RWPE2 (cell line): ENCODE results near the gene LYZL6.

Experiments used
- ATAC-seq: fragments of 200-7000 bp; cut with Tn5 transposase; 3 replicates; pipeline ENCODE4 v1.9.1; 2021; ENCODE audit warnings: low read depth
- DNase-seq: peaks from one replicate; pipeline ENCODE4 v3.0.0-alpha.2; 2020; ENCODE audit warnings: low spot score
- H3K27ac ChIP-seq: fragments of 450-650 bp; 2 replicates; pipeline ENCODE4 v1.5.1; 2017; ENCODE audit warnings: mild to moderate bottlenecking; ENCODE audit not compliant: poor library complexity, severe bottlenecking
- H3K27me3 ChIP-seq: fragments of 250-450 bp; sonication (Bioruptor Pico); 2 replicates; pipeline ENCODE4 v1.5.1; 2021; ENCODE audit warnings: mild to moderate bottlenecking, moderate library complexity; ENCODE audit not compliant: insufficient read depth, poor library complexity, severe bottlenecking
- H3K36me3 ChIP-seq: fragments of 250-450 bp; sonication (Bioruptor Pico); 2 replicates; pipeline ENCODE4 v1.5.1; 2020; ENCODE audit warnings: low read depth, mild to moderate bottlenecking, moderate library complexity
- H3K4me1 ChIP-seq: fragments of 250-450 bp; sonication (Bioruptor Pico); 2 replicates; pipeline ENCODE4 v1.5.1; 2021; ENCODE audit warnings: mild to moderate bottlenecking, moderate library complexity; ENCODE audit not compliant: insufficient read depth, poor library complexity, severe bottlenecking
- H3K4me3 ChIP-seq: fragments of 250-450 bp; sonication (Bioruptor Pico); 2 replicates; pipeline ENCODE4 v1.5.1; 2021; ENCODE audit warnings: mild to moderate bottlenecking, moderate library complexity; ENCODE audit not compliant: severe bottlenecking
- H3K9me3 ChIP-seq: fragments of 250-450 bp; sonication (Bioruptor Pico); 2 replicates; pipeline ENCODE4 v1.5.1; 2021; ENCODE audit warnings: mild to moderate bottlenecking, moderate library complexity; ENCODE audit not compliant: severe bottlenecking
- CTCF ChIP-seq: fragments of 450-650 bp; IDR thresholded peaks from one replicate; pipeline ENCODE4 v1.5.1; 2017; ENCODE audit warnings: mild to moderate bottlenecking, moderate library complexity; ENCODE audit not compliant: poor library complexity, severe bottlenecking

The LYZL6 gene

GRCh38 chr17:35895636-35896587, 47.6 kb downstream of the LYZL6 start:
- no peak overlapping the region for H3K27ac ChIP-seq
- H3K4me3 ChIP-seq, result no peak overlapping the region
- peaks cover 4% of the 10 kb centered on the region for H3K4me1 ChIP-seq
- DNase-seq, result no peak
- no peaks in the 10 kb centered on the region for H3K27me3 ChIP-seq
- ATAC-seq, result no peak
- H3K9me3 ChIP-seq, result no peaks in the 10 kb centered on the region
- no peak for TF ChIP-seq CTCF
- no peaks in the 10 kb centered on the region for H3K36me3 ChIP-seq

GRCh38 chr17:35894206-35894605, 49.3 kb downstream of the LYZL6 start:
- Histone ChIP-seq H3K27me3 (no peaks in the 10 kb centered on the region), H3K4me3 (no peak overlapping the region), H3K36me3 (no peaks in the 10 kb centered on the region), H3K27ac (no peak overlapping the region), H3K4me1 (no peaks in the 10 kb centered on the region), H3K9me3 (no peaks in the 10 kb centered on the region)
- DNase-seq (no peak), ATAC-seq (no peak)
- no peak for TF ChIP-seq CTCF

GRCh38 chr17:35893751-35894150, 49.8 kb downstream of the LYZL6 start:
- no peaks in the 10 kb centered on the region for H3K27me3 ChIP-seq
- no peaks in the 10 kb centered on the region for H3K36me3 ChIP-seq
- no peak for TF ChIP-seq CTCF
- ATAC-seq (no peak), DNase-seq (no peak)
- no peak overlapping the region for H3K27ac ChIP-seq
- no peaks in the 10 kb centered on the region for H3K4me1 ChIP-seq
- no peaks in the 10 kb centered on the region for H3K9me3 ChIP-seq
- H3K4me3 ChIP-seq, result no peak overlapping the region

- Histone ChIP-seq H3K27me3 (no peaks in the 10 kb centered on the region), H3K9me3 (no peaks in the 10 kb centered on the region), H3K4me1 (no peaks in the 10 kb centered on the region), H3K27ac (no peak overlapping the region), H3K36me3 (no peaks in the 10 kb centered on the region), H3K4me3 (no peak overlapping the region)
- no peak for ATAC-seq
- no peak for DNase-seq
- no peak for TF ChIP-seq CTCF
These were observed 51.1 kb downstream of the LYZL6 start for GRCh38 chr17:35892091-35893035.
